Stimulated activated CD8-positive, alpha-beta memory T cell treated with anti-CD3 and anti-CD28 coated beads, Interleukin-2, amount 100 ng/mL, for 1 hour (primary cell): ENCODE measurements around the gene ZNF444.
A peak's percentile ranks its signal among the peaks of the same experiment; 100 is the strongest.
"Not testable (repeated sequence)": the region's sequence is repeated elsewhere in the genome, so short reads cannot be mapped to it uniquely, and the experiment has no call there.

ENCODE experiments used
- DNase-seq, 2 donors: peaks; one replicate each; pipeline ENCODE4 v3.0.0-alpha.2; 2020; ENCODE audit warnings: low read depth in 2 of 2

ZNF444 gene

GRCh38 chr19:56140583-56141416 lies at the start of gene ZNF444:
Gene ZNF444 (plus strand): TSS chr19:56141287. CDS start chr19:56146912, 5,625 bp downstream.
- peak; percentile 96 to 97 for DNase-seq

GRCh38 chr19:56091751-56092546 lies 49.1 kb upstream of the ZNF444 start:
- DNase-seq = no peak

- no peak for DNase-seq
These were observed 48.1 kb upstream of the ZNF444 start for GRCh38 chr19:56092685-56093631.

- DNase-seq = no peak
These were observed 46.6 kb upstream of the ZNF444 start for GRCh38 chr19:56094449-56094848.

- DNase-seq = no peak
These were observed 44.4 kb upstream of the ZNF444 start for GRCh38 chr19:56096665-56097064.

GRCh38 chr19:56097306-56097705 lies 43.8 kb upstream of the ZNF444 start:
- no peak for DNase-seq

GRCh38 chr19:56097776-56098175 lies 43.3 kb upstream of the ZNF444 start:
- no peak for DNase-seq

- DNase-seq = not testable (repeated sequence)
These were observed 42.9 kb upstream of the ZNF444 start for GRCh38 chr19:56098237-56098636.

- DNase-seq = no peak
These were observed 42.1 kb upstream of the ZNF444 start for GRCh38 chr19:56098731-56099568.

GRCh38 chr19:56099638-56100539 lies 41.2 kb upstream of the ZNF444 start:
- no peak for DNase-seq

GRCh38 chr19:56101095-56101494 lies 40.0 kb upstream of the ZNF444 start:
- no peak for DNase-seq

- no peak for DNase-seq
These were observed 39.1 kb upstream of the ZNF444 start for GRCh38 chr19:56101746-56102535.

- DNase-seq = no peak
These were observed 38.0 kb upstream of the ZNF444 start for GRCh38 chr19:56103027-56103614.

- DNase-seq = no peak
These were observed 36.7 kb upstream of the ZNF444 start for GRCh38 chr19:56104423-56104822.

- DNase-seq = peak; percentile 12 to 24
These were observed 35.9 kb upstream of the ZNF444 start for GRCh38 chr19:56105090-56105701.

- DNase-seq = not testable (repeated sequence)
These were observed 35.2 kb upstream of the ZNF444 start for GRCh38 chr19:56105831-56106396.

GRCh38 chr19:56106397-56106849 lies 34.7 kb upstream of the ZNF444 start:
- DNase-seq = no peak

- no peak for DNase-seq
These were observed 34.1 kb upstream of the ZNF444 start for GRCh38 chr19:56106993-56107392.
